ENCODE measurements around the gene RPL18. TPM values are rescaled to one million over a fixed set of nuclear protein-coding genes. Genes with fewer than 3 reads are reported as not detected.
"Not testable (repeated sequence)": the region's sequence is repeated elsewhere in the genome, so short reads cannot be mapped to it uniquely, and the experiment has no call there.

RPL18 gene
- polyA plus RNA-seq, 1 donor from 2014 or later = 2,549 TPM

GRCh38 chr19:48637449-48637947 lies 18.5 kb upstream of the RPL18 start:
- Mint-ChIP-seq H3K36me3 (peaks cover 7% of the 10 kb centered on the region), H3K4me1 (peaks cover 14 to 26% (median 23%) of the 10 kb centered on the region in 3 donors), H3K9me3 (no peaks in the 10 kb centered on the region), H3K4me3 (peak overlapping the region; percentile 83 to 98 (median 96)), H3K27ac (peak overlapping the region; percentile 84 to 99 (median 98)), H3K27me3 (no peaks in the 10 kb centered on the region)

- H3K4me1 Mint-ChIP-seq = peaks cover 13 to 26% (median 25%) of the 10 kb centered on the region in 3 donors
- no peaks in the 10 kb centered on the region for H3K9me3 Mint-ChIP-seq
- H3K27ac Mint-ChIP-seq = peak within 1 kb of the TSS; percentile 84 to 99 (median 98)
- peak within 1 kb of the TSS; percentile 83 to 98 (median 96) for H3K4me3 Mint-ChIP-seq
- H3K36me3 Mint-ChIP-seq = peaks cover 7% of the 10 kb centered on the region
- H3K27me3 Mint-ChIP-seq = no peaks in the 10 kb centered on the region
Measured at GRCh38 chr19:48636859-48637448, 18.0 kb upstream of the RPL18 start, which contains the start of gene DBP. DBP (minus strand) TSS chr19:48637379; CDS start chr19:48636994, 385 bp downstream.

DNA sequence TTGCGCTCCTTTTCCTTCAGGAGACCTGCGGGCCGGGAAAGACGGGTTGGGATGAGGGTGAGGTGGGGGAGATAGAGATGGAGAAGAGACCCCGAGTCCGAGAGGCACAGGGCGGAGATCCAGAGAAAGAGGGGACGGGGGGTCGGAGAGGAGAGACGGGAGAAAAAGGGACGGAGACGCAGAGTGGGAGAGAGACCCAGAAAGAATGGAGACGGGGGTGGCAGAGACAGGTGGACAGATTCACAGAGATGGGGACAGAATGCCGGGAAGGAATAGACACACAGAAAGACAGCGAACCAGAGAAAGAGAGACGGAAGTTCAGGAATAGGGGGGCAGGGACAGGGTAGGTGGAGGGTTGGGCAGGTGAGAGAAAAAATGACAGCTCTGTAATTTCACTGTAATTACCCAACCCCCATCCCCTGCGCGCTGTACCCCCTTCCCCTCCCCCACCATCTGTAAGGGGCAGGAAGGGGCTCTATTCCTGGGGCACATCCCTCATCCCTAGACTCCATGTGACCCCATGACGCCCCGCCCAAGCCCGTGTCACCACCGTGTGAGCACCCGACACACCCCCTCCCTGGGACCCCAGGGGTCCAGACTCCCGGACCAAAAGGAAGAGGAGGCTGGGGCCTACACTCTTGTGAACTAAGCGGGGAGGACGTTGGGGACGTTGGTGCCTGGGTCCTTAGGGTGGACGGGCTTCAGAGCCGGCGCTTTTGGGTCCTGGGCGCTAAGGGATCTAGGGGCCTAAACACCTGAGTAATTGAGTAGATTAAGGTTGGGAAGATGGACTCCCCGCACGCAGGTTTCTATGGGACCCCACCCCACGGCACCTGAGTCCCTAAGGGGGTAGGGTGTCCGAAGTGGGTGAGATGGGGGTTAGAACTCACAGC lies 17.2 kb upstream of the RPL18 start:
- no peaks in the 10 kb centered on the region for H3K27me3 Mint-ChIP-seq
- H3K4me1 Mint-ChIP-seq = peaks cover 13 to 26% (median 23%) of the 10 kb centered on the region in 3 donors
- H3K4me3 Mint-ChIP-seq = peak overlapping the region; percentile 83 to 98 (median 96)
- peak overlapping the region; percentile 53 to 93 (median 84) for H3K27ac Mint-ChIP-seq
- peaks cover 7% of the 10 kb centered on the region for H3K36me3 Mint-ChIP-seq
- no peaks in the 10 kb centered on the region for H3K9me3 Mint-ChIP-seq

DNA sequence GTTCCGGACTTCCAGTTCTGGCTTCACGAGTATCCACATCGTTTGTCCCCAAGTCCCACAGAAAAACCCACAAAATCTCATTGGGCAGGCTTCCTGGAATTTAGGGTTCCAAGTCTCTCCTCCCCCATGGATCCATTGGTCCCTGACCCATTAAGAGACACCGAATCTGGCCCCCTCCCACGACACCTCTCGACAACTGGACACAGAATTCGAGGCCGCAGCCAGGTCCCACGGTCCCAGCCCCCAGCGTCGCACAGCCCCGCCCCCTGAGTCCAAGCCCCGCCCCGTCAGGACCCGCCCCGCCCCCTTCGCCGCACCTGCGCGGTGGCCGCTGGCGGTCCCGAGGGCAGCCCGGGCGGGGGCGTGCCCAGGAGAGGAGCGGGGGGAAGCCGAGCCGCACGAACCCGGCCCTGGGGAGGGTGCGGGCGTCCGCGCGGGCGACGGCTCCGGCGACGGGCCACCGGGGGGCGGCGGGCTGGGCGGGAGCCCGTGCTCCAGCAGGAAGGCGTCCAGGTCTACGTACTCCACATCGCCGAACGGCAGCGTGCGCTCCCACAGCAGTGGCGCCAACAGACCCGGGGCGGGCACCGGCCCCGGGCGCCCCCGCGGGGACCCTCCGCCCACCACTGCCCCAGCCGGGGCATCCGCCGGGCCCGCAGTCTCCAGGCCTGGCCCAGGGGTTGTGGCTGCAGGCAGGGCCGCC lies 16.4 kb upstream of the RPL18 start:
- H3K4me1 Mint-ChIP-seq = peaks cover 13 to 24% (median 23%) of the 10 kb centered on the region in 3 donors
- no peaks in the 10 kb centered on the region for H3K9me3 Mint-ChIP-seq
- peak overlapping the region; percentile 88 to 98 (median 95) for H3K4me3 Mint-ChIP-seq
- H3K27ac Mint-ChIP-seq = peak overlapping the region; percentile 93 to 94 (median 94)
- H3K27me3 Mint-ChIP-seq = no peaks in the 10 kb centered on the region
- peaks cover 7% of the 10 kb centered on the region for H3K36me3 Mint-ChIP-seq

- Mint-ChIP-seq H3K27ac (peak overlapping the region; percentile 91 to 94 (median 94)), H3K9me3 (no peaks in the 10 kb centered on the region), H3K4me1 (peaks cover 13 to 20% (median 20%) of the 10 kb centered on the region in 3 donors), H3K27me3 (no peaks in the 10 kb centered on the region), H3K36me3 (peaks cover 10% of the 10 kb centered on the region), H3K4me3 (peak overlapping the region; percentile 76 to 94 (median 90))
Measured at GRCh38 chr19:48634424-48635262, 15.7 kb upstream of the RPL18 start.

DNA sequence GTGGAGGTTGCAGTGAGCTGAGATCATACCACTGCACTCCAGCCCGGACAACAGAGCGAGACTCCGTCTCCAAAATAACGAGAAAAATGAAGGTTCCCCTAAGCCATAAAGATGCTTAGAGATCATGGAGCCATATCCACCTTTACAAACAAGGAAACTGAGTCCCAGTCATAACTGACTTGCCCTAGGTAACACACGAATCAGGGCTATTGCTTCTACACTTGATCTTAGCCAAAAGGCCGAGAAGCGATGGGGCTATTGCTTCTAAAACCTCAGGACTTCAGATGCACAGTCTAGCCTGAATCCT lies 15.0 kb upstream of the RPL18 start:
- peaks cover 10% of the 10 kb centered on the region for H3K36me3 Mint-ChIP-seq
- H3K4me3 Mint-ChIP-seq = peak overlapping the region; percentile 76 to 94 (median 90)
- no peaks in the 10 kb centered on the region for H3K27me3 Mint-ChIP-seq
- no peaks in the 10 kb centered on the region for H3K9me3 Mint-ChIP-seq
- peak overlapping the region; percentile 91 to 94 (median 94) for H3K27ac Mint-ChIP-seq
- peaks cover 13 to 17% (median 16%) of the 10 kb centered on the region in 3 donors for H3K4me1 Mint-ChIP-seq

DNA sequence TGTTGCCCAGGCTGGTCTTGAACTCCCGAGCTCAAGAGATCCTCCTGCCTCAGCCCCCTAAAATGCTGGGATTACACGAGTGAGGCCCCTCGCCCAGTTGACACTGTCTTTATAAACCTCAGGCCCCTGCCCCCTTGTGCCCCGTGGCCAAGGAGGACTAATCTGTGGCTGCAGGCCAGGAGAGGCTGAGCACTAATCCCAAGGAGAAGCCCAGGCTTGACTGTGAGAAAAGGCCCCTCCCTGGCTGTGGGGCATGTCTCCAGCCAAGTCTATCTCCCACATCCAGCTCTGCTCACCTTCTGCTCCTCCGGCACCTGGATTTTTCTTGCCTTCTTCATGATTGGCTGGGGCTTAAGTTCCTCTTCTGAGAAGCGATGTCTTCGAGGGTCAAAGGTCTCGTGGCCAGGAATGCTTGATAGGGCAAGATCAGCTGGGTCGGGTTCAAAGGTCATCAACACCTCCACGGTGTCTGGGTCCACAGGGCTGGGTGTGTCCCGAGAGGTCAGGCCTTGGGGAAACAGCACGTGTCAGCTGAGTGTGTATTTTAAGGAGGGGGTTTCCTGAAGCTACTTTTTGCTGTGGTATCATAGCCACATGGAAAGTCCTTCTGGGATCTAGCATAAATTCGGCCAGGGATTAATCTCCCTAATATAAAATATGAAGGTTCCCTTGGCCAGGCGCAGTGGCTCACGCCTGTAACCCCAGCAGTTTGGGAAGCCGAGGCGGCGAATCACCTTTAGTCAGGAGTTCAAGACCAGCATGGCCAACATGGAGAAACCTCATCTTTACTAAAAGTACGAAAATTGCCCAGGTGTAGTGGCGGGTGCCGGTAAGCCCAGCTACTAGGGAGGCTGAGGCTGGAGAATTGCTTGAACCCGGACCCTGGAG lies 14.4 kb upstream of the RPL18 start:
- H3K27me3 Mint-ChIP-seq = no peaks in the 10 kb centered on the region
- H3K27ac Mint-ChIP-seq = peak overlapping the region in 2 of 3 donors; percentile 76 to 94
- no peaks in the 10 kb centered on the region for H3K9me3 Mint-ChIP-seq
- peak overlapping the region in 2 of 4 donors; percentile 88 to 92 for H3K4me3 Mint-ChIP-seq
- H3K36me3 Mint-ChIP-seq = peaks cover 7% of the 10 kb centered on the region
- H3K4me1 Mint-ChIP-seq = peaks cover 10 to 12% (median 11%) of the 10 kb centered on the region in 3 donors

- no peaks in the 10 kb centered on the region for H3K27me3 Mint-ChIP-seq
- no peaks in the 10 kb centered on the region for H3K9me3 Mint-ChIP-seq
- H3K36me3 Mint-ChIP-seq = peaks cover 7% of the 10 kb centered on the region
- H3K4me3 Mint-ChIP-seq = peak overlapping the region in 3 of 4 donors; percentile 27 to 77 (median 55)
- H3K27ac Mint-ChIP-seq = peak overlapping the region in 2 of 3 donors; percentile 63 to 94
- peaks cover 8 to 10% (median 10%) of the 10 kb centered on the region in 3 donors for H3K4me1 Mint-ChIP-seq
Measured at GRCh38 chr19:48632692-48633147, 13.7 kb upstream of the RPL18 start.

GRCh38 chr19:48632286-48632685 lies 13.3 kb upstream of the RPL18 start:
- not testable (repeated sequence) for H3K4me1 Mint-ChIP-seq, H3K9me3 Mint-ChIP-seq, H3K27me3 Mint-ChIP-seq, H3K36me3 Mint-ChIP-seq
- peak overlapping the region in 3 of 4 donors; percentile 27 to 77 (median 55) for H3K4me3 Mint-ChIP-seq
- H3K27ac Mint-ChIP-seq = peak overlapping the region in 2 of 3 donors; percentile 63 to 81

GRCh38 chr19:48631225-48631624 lies 12.2 kb upstream of the RPL18 start:
- Mint-ChIP-seq H3K9me3 (no peaks in the 10 kb centered on the region), H3K4me3 (peak overlapping the region in 1 of 4 donors; percentile 52), H3K36me3 (peaks cover 7% of the 10 kb centered on the region), H3K27me3 (no peaks in the 10 kb centered on the region), H3K4me1 (peaks cover 10% of the 10 kb centered on the region in 3 donors), H3K27ac (no peak overlapping the region)

- Mint-ChIP-seq H3K4me1 (peaks cover 10% of the 10 kb centered on the region in 3 donors), H3K4me3 (no peak overlapping the region), H3K27me3 (no peaks in the 10 kb centered on the region), H3K27ac (peak overlapping the region in 1 of 3 donors; percentile 53), H3K9me3 (no peaks in the 10 kb centered on the region), H3K36me3 (peaks cover 7% of the 10 kb centered on the region)
Measured at GRCh38 chr19:48630296-48631063, 11.5 kb upstream of the RPL18 start.

GRCh38 chr19:48629599-48630295 lies 10.8 kb upstream of the RPL18 start:
- Mint-ChIP-seq H3K4me3 (peak overlapping the region in 1 of 4 donors; percentile 70), H3K36me3 (peaks cover 7% of the 10 kb centered on the region), H3K27me3 (no peaks in the 10 kb centered on the region), H3K27ac (no peak overlapping the region), H3K4me1 (peaks cover 7 to 14% (median 10%) of the 10 kb centered on the region in 3 donors), H3K9me3 (no peaks in the 10 kb centered on the region)
